Heart left ventricle (tissue), 13 donors: ENCODE data around the gene SEMA3E.
"Not testable (repeated sequence)": the region's sequence is repeated elsewhere in the genome, so short reads cannot be mapped to it uniquely, and the experiment has no call there.

Source experiments
- CTCF ChIP-seq, 12 donors: fragments of 200-600 bp; sonication (generic) in 4 of 12; IDR thresholded peaks; one replicate each; pipeline versions ENCODE4 v1.5.0 to v1.8.0; 2018 to 2022; ENCODE audit warnings: antibody characterized with exemption in 12 of 12, mild to moderate bottlenecking in 5 of 12
- POLR2A ChIP-seq, 2 donors: fragments of 450-650 bp; IDR thresholded peaks; one replicate each; pipeline ENCODE4 v1.6.1; 2017; ENCODE audit warnings: antibody characterized with exemption in 2 of 2, mild to moderate bottlenecking in 2 of 2, moderate library complexity in 2 of 2
- donor health status: ischemic (EF 13 %, LVEDD 7.1; RV severe dilation, severe dysfunction).
- donor health status: DM: no; HTN: yes; CAD: no.
- donor health status: DM: no; HTN: no; CAD: no.
- donor health status: ischemic (EF 25% LVEDD 6.9; RV normal size, moderate dysfunction).
- donor health status: ischemic (EF 25% LVEDD 5.7; RV mildly dilated, moderate dysfunction).
- donor health status: ischemic (EF 35%, LVEDD 5.7; RV mildly dilated, moderate dysfunction).
- donor health status: nonischemic (EF 11% LVEDD 7.7; RV severe dilation, severe dysfunction).
- donor health status: DM: yes; HTN: yes; CAD: no.
- donor health status: PGD.
- donor health status: ischemic (EF 29% LVEDD 5.4; RV normal size, mild dysfunction).
- donor health status: nonischemic (EF 23%, LVEDD 6.1; RV moderate dilation, normal function).

GRCh38 chr7:83459101-83459929 is 189.6 kb downstream of the SEMA3E start:
- TF ChIP-seq CTCF, POLR2A (IDR thresholded peaks at IDR 0.05): not testable (repeated sequence)
